Stimulated activated CD8-positive, alpha-beta memory T cell treated with anti-CD3 and anti-CD28 coated beads, Interleukin-7, amount 100 ng/mL, for 24 hours (primary cell): ENCODE data around the gene COMT.
"Not testable (repeated sequence)": the region's sequence is repeated elsewhere in the genome, so short reads cannot be mapped to it uniquely, and the experiment has no call there.

Experiments used
- DNase-seq: peaks from one replicate; pipeline ENCODE4 v3.0.0-alpha.2; 2020; ENCODE audit warnings: low read depth

COMT gene

GRCh38 chr22:19941365-19942082 is at the start of gene COMT, which contains the start of gene TXNRD2:
TSS of gene COMT (plus strand) at chr22:19941772. CDS start at chr22:19962527, 20,755 bp downstream.
TSS of gene TXNRD2 (minus strand) at chr22:19941818. CDS start at chr22:19941803, 15 bp downstream.
- DNase-seq: peak; percentile 44

- DNase-seq: peak; percentile 24
Observed at GRCh38 chr22:19892257-19892879, 49.2 kb upstream of the COMT start.

- no peak for DNase-seq
Observed at GRCh38 chr22:19892925-19893324, 48.6 kb upstream of the COMT start.

GRCh38 chr22:19893363-19893762 is 48.2 kb upstream of the COMT start:
- no peak for DNase-seq

- no peak for DNase-seq
Observed at GRCh38 chr22:19895160-19895849, 46.3 kb upstream of the COMT start.

- DNase-seq: no peak
Observed at GRCh38 chr22:19896665-19897355, 44.8 kb upstream of the COMT start.

- no peak for DNase-seq
Observed at GRCh38 chr22:19897726-19898125, 43.8 kb upstream of the COMT start.

GRCh38 chr22:19898145-19898544 is 43.4 kb upstream of the COMT start:
- DNase-seq: no peak

GRCh38 chr22:19898831-19899567 is 42.6 kb upstream of the COMT start:
- DNase-seq: no peak

- no peak for DNase-seq
Observed at GRCh38 chr22:19900707-19901436, 40.7 kb upstream of the COMT start.

- DNase-seq: no peak
Observed at GRCh38 chr22:19901577-19902244, 39.9 kb upstream of the COMT start.

- DNase-seq: no peak
Observed at GRCh38 chr22:19902245-19902715, 39.3 kb upstream of the COMT start.

GRCh38 chr22:19903031-19903430 is 38.5 kb upstream of the COMT start:
- no peak for DNase-seq

- no peak for DNase-seq
Observed at GRCh38 chr22:19903513-19903912, 38.1 kb upstream of the COMT start.

- DNase-seq: no peak
Observed at GRCh38 chr22:19904174-19904856, 37.3 kb upstream of the COMT start.

GRCh38 chr22:19904935-19905334 is 36.6 kb upstream of the COMT start:
- DNase-seq: no peak

- no peak for DNase-seq
Observed at GRCh38 chr22:19905347-19906276, 36.0 kb upstream of the COMT start.

- not testable (repeated sequence) for DNase-seq
Observed at GRCh38 chr22:19906864-19907263, 34.7 kb upstream of the COMT start.

- not testable (repeated sequence) for DNase-seq
Observed at GRCh38 chr22:19907902-19908301, 33.7 kb upstream of the COMT start.
